H1 (cell line): Measurements from ENCODE around the gene SLC43A3.

Source experiments
- CTCF ChIP-seq, 3 experiments: IDR thresholded peaks; 1 replicate in 2 of 3; 2 replicates in 1 of 3; pipeline versions ENCODE4 v1.5.1 to v1.6.1; 2011; ENCODE audit warnings: low read length in 3 of 3, mild to moderate bottlenecking in 3 of 3, inconsistent platforms in 2 of 3, low read depth in 1 of 3, moderate library complexity in 1 of 3; ENCODE audit not compliant: insufficient read depth in 1 of 3; ENCODE audit errors: control extremely low read depth in 1 of 3
- KDM5A ChIP-seq: fragments of 200-600 bp; IDR thresholded peaks from 2 replicates; pipeline ENCODE4 v1.7.1; 2012; ENCODE audit warnings: mild to moderate bottlenecking, low read length, inconsistent platforms, mixed read lengths
- MAX ChIP-seq: IDR thresholded peaks from 2 replicates; pipeline ENCODE4 v1.6.1; 2012; ENCODE audit warnings: inconsistent platforms
- TAF1 ChIP-seq: IDR thresholded peaks from 2 replicates; pipeline ENCODE4 v1.6.1; 2011; ENCODE audit warnings: mild to moderate bottlenecking, low read depth, low read length

DNA sequence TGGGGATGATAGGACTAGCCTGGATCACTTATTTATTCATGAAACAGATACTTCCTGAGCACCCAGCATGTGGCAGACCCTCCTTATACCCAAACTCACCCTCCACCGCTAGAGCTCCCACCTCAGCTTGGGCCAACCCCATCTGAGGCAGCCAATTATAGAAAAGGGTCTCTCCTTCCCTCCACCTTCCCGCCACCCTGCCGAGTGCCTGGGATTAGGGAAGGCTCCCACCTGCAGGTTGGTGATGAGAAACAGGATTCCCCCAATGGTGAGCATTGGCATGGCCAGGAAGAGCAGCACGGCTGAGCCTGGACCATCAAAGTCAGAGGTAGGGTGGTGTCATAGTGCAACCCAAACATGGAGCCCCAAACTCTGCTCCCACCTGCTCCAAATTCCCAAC is 5.9 kb downstream of the SLC43A3 start:
- TF ChIP-seq MAX (no peak), TAF1 (no peak), KDM5A (no peak), CTCF (IDR thresholded peaks at IDR 0.05; ENCODE audit: control extremely low read depth in 1 of 3, insufficient read depth in 1 of 3, low read depth in 1 of 3, low read length in 3 of 3) (no peak)
